IPS-20b (cell line): ENCODE results near the gene DHCR24.

ENCODE experiments used
- H3K27ac ChIP-seq: one replicate; pipeline ENCODE4 v1.5.1; 2013; ENCODE audit warnings: low read length
- H3K27me3 ChIP-seq: 2 replicates; pipeline ENCODE4 v1.6.1; 2013; ENCODE audit warnings: mild to moderate bottlenecking, low read length, inconsistent platforms; ENCODE audit not compliant: insufficient read depth
- H3K36me3 ChIP-seq: 2 replicates; pipeline ENCODE4 v1.6.1; 2013; ENCODE audit warnings: low read depth, mild to moderate bottlenecking, inconsistent platforms, low read length, moderate library complexity; ENCODE audit not compliant: insufficient read depth
- H3K4me1 ChIP-seq: 2 replicates; pipeline ENCODE4 v1.6.1; 2013; ENCODE audit warnings: mild to moderate bottlenecking, control low read depth, inconsistent platforms, low read length, moderate library complexity; ENCODE audit not compliant: insufficient read depth
- H3K4me3 ChIP-seq: 2 replicates; pipeline ENCODE4 v1.5.1; 2013; ENCODE audit warnings: mild to moderate bottlenecking, low read length, inconsistent platforms
- H3K9ac ChIP-seq: 2 replicates; pipeline ENCODE4 v1.6.1; 2013; ENCODE audit warnings: low read depth, mild to moderate bottlenecking, inconsistent platforms, low read length, moderate library complexity
- H3K9me3 ChIP-seq: 2 replicates; pipeline ENCODE4 v1.6.1; 2013; ENCODE audit warnings: mild to moderate bottlenecking, low read depth, low read length, inconsistent platforms; ENCODE audit not compliant: insufficient read depth

Gene DHCR24

GRCh38 chr1:54800041-54800898 is 86.7 kb downstream of the DHCR24 start:
- peak overlapping the region; percentile 51; the same call in 1 of the 2 replicates for H3K4me3 ChIP-seq
- peaks cover 26% of the 10 kb centered on the region for H3K27me3 ChIP-seq
- no peak overlapping the region for H3K27ac ChIP-seq
- no peak overlapping the region for H3K9ac ChIP-seq
- H3K4me1 ChIP-seq, result peaks cover 5% of the 10 kb centered on the region
- no peaks in the 10 kb centered on the region for H3K9me3 ChIP-seq
- no peaks in the 10 kb centered on the region for H3K36me3 ChIP-seq
